Testis (tissue), 3 donors: ENCODE results near the gene ANKRD52. TPM values are rescaled to one million over a fixed set of nuclear protein-coding genes. Genes with fewer than 3 reads are reported as not detected.

ENCODE experiments used
- DNase-seq: peaks from one replicate; pipeline ENCODE4 v3.0.0-alpha.2; 2019
- H3K27ac ChIP-seq, 2 donors: fragments of 200-600 bp; sonication (generic); one replicate each; pipeline ENCODE4 v1.5.1; 2019
- H3K27me3 ChIP-seq: fragments of 200-600 bp; sonication (generic); one replicate; pipeline ENCODE4 v1.5.1; 2019
- H3K36me3 ChIP-seq: fragments of 200-600 bp; sonication (generic); one replicate; pipeline ENCODE4 v1.5.1; 2017; ENCODE audit warnings: low read depth; ENCODE audit errors: missing control alignments
- H3K4me1 ChIP-seq: fragments of 200-600 bp; sonication (generic); one replicate; pipeline ENCODE4 v1.5.1; 2019
- H3K4me3 ChIP-seq, 2 donors: fragments of 200-600 bp; sonication (generic); one replicate each; pipeline ENCODE4 v1.5.1; 2017 to 2019
- H3K9me3 ChIP-seq: fragments of 200-600 bp; sonication (generic); one replicate; pipeline ENCODE4 v1.5.1; 2017
- POLR2A ChIP-seq: fragments of 450-650 bp; IDR thresholded peaks from one replicate; pipeline ENCODE4 v1.6.1; 2017; ENCODE audit warnings: antibody characterized with exemption, mild to moderate bottlenecking, moderate library complexity
- WGBS, 2 donors: methylation state at CpG; one replicate each; pipeline ENCODE4 v1.1.5; 2018; 5-methylcytosine and 5-hydroxymethylcytosine counted together
- intact Hi-C: fragments of 100-400 bp; cut with DNase I; formaldehyde crosslinking; loops from one replicate; pipeline ENCODE4 v1.15.1; 2023; ENCODE audit warnings: low total_unique reads
- polyA plus RNA-seq: library from polyadenylated mRNA; stranded (reverse); fragments of 350-450 nt; fragmentation: Illumina TruSeq; extraction: RNeasy Lipid Tissue Mini Kit (QIAGEN cat#74804); gene quantifications from one replicate; pipeline ENCODE4 v1.2.3, GENCODE V29; 2014; ENCODE audit warnings: low read depth, low replicate concordance; ENCODE audit not compliant: insufficient read depth
- total RNA-seq, 2 donors: library from RNA; depleted of rRNA; stranded (reverse); fragments of >200 nt; gene quantifications; one replicate each; pipeline ENCODE4 v1.2.3, GENCODE V29; 2016
- TF ChIP-seq, protein P1 (sequence below), 3 experiments: fragments of 450-650 bp in 2 of 3; fragments of 200-600 bp in 1 of 3; sonication (generic) in 1 of 3; IDR thresholded peaks; one replicate each; pipeline ENCODE4 v1.5.1; 2016 to 2019; ENCODE audit warnings: antibody characterized with exemption in 3 of 3, mild to moderate bottlenecking in 2 of 3, moderate library complexity in 1 of 3

Gene ANKRD52
- total and polyA plus RNA-seq, 3 donors from 2014 or later = 20.1 to 32.3 (median 26.8) TPM

GRCh38 chr12:56257071-56257470 lies 1.1 kb downstream of the ANKRD52 start:
- TF ChIP-seq, protein P1, sequence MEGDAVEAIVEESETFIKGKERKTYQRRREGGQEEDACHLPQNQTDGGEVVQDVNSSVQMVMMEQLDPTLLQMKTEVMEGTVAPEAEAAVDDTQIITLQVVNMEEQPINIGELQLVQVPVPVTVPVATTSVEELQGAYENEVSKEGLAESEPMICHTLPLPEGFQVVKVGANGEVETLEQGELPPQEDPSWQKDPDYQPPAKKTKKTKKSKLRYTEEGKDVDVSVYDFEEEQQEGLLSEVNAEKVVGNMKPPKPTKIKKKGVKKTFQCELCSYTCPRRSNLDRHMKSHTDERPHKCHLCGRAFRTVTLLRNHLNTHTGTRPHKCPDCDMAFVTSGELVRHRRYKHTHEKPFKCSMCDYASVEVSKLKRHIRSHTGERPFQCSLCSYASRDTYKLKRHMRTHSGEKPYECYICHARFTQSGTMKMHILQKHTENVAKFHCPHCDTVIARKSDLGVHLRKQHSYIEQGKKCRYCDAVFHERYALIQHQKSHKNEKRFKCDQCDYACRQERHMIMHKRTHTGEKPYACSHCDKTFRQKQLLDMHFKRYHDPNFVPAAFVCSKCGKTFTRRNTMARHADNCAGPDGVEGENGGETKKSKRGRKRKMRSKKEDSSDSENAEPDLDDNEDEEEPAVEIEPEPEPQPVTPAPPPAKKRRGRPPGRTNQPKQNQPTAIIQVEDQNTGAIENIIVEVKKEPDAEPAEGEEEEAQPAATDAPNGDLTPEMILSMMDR (IDR thresholded peaks at IDR 0.05) = no peak
- peak overlapping the region in 1 of 2 donors; percentile 92 for H3K27ac ChIP-seq
- H3K4me1 ChIP-seq = peaks cover 14% of the 10 kb centered on the region
- H3K36me3 ChIP-seq = no peaks in the 10 kb centered on the region
- DNase-seq = no peak
- intact Hi-C loops = no loop called here
- 34 to 35% methylated on average over 8 of the region's 8 CpGs for WGBS, 2 donors
- H3K27me3 ChIP-seq = no peaks in the 10 kb centered on the region
- H3K4me3 ChIP-seq = peak overlapping the region; percentile 87 to 93
- no peaks in the 10 kb centered on the region for H3K9me3 ChIP-seq

DNA sequence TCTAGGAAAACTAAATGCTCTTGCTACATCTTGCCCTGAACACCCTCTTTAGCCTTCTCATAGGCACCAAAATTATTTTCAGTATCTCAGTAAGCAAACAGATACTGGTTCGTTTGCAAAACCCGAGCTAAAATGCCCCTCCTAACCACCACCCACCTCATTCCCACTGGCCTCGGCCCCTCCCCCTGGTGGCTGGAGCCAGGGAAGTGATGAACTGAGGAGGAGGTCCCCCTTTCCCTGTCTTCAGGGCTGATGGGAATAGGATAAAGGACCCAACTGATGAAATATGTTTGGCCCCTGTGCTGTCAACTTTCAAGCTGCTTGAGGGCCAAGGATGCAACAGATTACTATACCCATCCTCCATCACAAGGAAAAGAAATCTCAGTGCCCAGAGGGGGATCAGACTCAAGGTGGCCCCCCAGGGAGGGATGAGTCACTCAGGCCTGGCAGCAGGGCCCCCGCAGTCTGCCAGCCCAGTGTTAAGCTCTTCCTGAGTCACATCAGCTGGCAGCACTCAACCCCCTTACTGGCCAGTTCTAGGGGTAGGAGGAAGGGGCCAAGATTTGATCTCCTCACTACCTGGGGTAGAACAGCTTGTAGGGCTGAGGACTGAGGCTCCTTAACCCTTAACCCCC lies 1.7 kb downstream of the ANKRD52 start:
- no peak for DNase-seq
- intact Hi-C loops = no loop called here
- WGBS, 2 donors = 41 to 44% methylated on average over 4 of the region's 4 CpGs
- TF ChIP-seq, protein P1 (IDR thresholded peaks at IDR 0.05) = no peak
- no peak for TF ChIP-seq POLR2A
- H3K4me1 ChIP-seq = peaks cover 14% of the 10 kb centered on the region
- H3K27ac ChIP-seq = no peak overlapping the region
- H3K36me3 ChIP-seq = no peaks in the 10 kb centered on the region
- no peaks in the 10 kb centered on the region for H3K27me3 ChIP-seq
- no peak overlapping the region for H3K4me3 ChIP-seq
- H3K9me3 ChIP-seq = no peaks in the 10 kb centered on the region

DNA sequence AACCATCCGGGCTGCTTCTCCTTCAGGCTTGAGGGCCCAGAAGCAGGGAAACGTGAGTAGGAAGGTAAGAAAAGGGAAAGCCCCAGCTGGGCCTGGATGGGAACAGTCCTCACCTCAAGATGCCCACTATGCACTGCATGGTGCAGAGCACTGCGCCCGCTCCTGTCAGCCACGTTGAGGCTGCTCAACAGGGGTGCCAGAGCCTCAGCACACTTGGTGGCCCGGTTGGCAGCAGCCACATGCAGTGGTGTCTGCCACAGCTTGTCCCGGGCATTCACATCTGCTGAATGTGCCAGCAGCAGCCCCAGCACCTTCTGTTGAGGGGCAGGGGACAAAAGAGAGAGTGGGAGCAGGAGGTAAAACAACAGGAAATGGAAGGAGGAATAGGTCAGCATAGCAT lies 2.5 kb downstream of the ANKRD52 start:
- Histone ChIP-seq H3K4me1 (peaks cover 14% of the 10 kb centered on the region), H3K27ac (no peak overlapping the region), H3K9me3 (no peaks in the 10 kb centered on the region), H3K4me3 (no peak overlapping the region), H3K27me3 (no peaks in the 10 kb centered on the region), H3K36me3 (no peaks in the 10 kb centered on the region)
- TF ChIP-seq, protein P1 (IDR thresholded peaks at IDR 0.05) = no peak
- TF ChIP-seq POLR2A = no peak
- intact Hi-C loops = no loop called here
- 77 to 85% methylated on average over 7 of the region's 7 CpGs for WGBS, 2 donors
- no peak for DNase-seq

DNA sequence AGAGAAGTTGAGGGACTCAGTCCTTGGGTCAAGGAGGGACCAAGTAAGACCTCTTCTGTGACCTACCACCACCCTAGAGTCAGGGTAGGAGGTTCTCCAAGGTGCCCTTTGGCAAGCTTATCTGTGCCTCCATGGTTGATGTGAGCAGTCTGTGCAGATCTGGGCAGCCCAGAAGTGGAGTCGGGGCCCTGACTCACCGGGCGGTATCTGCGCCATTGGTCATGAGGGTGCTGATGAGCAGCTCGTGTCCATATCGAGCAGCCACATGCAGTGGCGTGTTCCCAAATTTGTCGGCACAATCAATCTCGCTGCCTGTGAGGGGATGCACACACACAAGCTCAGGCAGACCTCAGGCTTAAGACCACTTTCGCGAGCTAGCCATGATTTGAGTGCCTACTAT lies 5.1 kb downstream of the ANKRD52 start:
- peaks cover 14% of the 10 kb centered on the region for H3K4me1 ChIP-seq
- intact Hi-C loops = no loop called here
- DNase-seq = no peak
- no peak overlapping the region for H3K27ac ChIP-seq
- TF ChIP-seq, protein P1 (IDR thresholded peaks at IDR 0.05) = no peak
- no peak for TF ChIP-seq POLR2A
- H3K4me3 ChIP-seq = no peak overlapping the region
- H3K36me3 ChIP-seq = no peaks in the 10 kb centered on the region
- H3K9me3 ChIP-seq = no peaks in the 10 kb centered on the region
- no peaks in the 10 kb centered on the region for H3K27me3 ChIP-seq
- whole genome bisulfite sequencing, 2 donors = 96 to 100% methylated on average over 5 to 11 of the region's 11 CpGs

GRCh38 chr12:56252649-56253048 lies 5.5 kb downstream of the ANKRD52 start:
- H3K36me3 ChIP-seq = no peaks in the 10 kb centered on the region
- no peak for TF ChIP-seq POLR2A
- TF ChIP-seq, protein P1 (IDR thresholded peaks at IDR 0.05) = no peak
- no peak overlapping the region for H3K4me3 ChIP-seq
- 91 to 93% methylated on average over 3 of the region's 3 CpGs for WGBS, 2 donors
- no peaks in the 10 kb centered on the region for H3K9me3 ChIP-seq
- H3K4me1 ChIP-seq = peaks cover 14% of the 10 kb centered on the region
- no peak overlapping the region for H3K27ac ChIP-seq
- H3K27me3 ChIP-seq = no peaks in the 10 kb centered on the region
- DNase-seq = no peak
- intact Hi-C loops = no loop called here
